GM12865 (cell line): ENCODE results near the gene ST8SIA6.

Experiments used
- DNase-seq: peaks from one replicate; pipeline ENCODE4 v3.0.0; 2010; ENCODE audit warnings: low read depth
- H3K4me3 ChIP-seq: 2 replicates; pipeline ENCODE4 v1.5.1; 2011; ENCODE audit warnings: mild to moderate bottlenecking, low read depth, low read length, control low read depth
- CTCF ChIP-seq: IDR thresholded peaks from 2 replicates; pipeline ENCODE4 v1.5.1; 2011; ENCODE audit warnings: low read length, control low read depth, low read depth, inconsistent platforms; ENCODE audit not compliant: insufficient read depth; ENCODE audit errors: missing control alignments

The ST8SIA6 gene

DNA sequence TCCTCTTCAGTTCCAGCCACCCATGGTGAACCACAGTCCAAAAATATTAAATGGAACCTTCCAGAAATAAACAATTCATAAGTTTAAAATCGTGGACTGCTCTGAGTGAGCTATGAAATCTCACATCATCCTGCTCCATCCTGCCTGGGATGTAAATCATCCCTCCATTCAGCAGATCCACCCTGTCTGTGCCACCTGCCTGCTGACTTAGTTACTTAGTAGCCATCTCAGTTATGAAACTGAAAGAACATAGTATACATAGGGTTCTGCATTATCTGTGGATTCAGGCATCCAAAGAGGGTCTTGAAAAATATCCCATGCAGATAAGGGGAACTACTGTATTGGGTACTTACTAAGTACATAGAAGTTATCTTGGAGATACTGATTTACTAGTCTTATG is 89.0 kb downstream of the ST8SIA6 start:
- TF ChIP-seq CTCF: no peak
- no peak overlapping the region for H3K4me3 ChIP-seq
- DNase-seq: no peak

DNA sequence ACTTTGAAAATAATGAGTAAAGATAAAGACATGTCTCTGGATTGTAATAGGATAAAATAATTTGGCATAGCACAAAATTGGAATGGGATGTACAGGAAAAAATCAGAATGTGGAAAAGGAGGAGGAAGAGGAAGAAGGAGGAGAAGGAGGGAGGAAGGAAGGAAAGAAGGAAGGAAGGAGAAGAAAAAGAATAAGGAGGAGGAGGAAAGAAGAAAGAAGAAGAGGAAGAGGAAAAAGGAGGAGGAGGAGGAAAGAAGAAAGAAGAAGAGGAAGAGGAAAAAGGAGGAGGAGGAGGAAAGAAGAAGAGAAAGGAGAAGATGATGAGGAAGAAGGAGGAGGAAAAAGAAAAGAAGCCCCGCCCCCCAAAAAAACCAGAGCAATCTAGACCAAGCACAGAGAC is 95.9 kb downstream of the ST8SIA6 start:
- no peak for DNase-seq
- TF ChIP-seq CTCF: no peak
- H3K4me3 ChIP-seq: no peak overlapping the region

DNA sequence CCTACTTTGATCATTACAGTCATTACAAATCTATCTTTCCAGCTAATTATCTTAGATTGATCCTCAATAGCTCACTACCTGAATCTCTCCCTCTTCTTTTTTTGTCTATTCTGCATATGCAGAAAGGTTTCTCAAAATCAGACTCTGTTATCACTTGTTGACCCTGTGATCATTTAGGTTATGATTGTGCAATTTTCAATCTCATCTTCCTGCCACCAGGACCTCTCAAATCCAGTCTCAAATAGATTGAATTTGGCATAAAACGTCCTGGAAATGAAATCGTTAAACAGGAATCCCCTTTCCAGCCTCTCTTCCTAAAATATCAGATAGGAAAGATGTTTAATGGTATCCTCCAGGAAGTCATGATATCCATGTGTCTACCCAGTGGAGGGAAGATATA is 96.6 kb downstream of the ST8SIA6 start:
- no peak overlapping the region for H3K4me3 ChIP-seq
- no peak for TF ChIP-seq CTCF

DNA sequence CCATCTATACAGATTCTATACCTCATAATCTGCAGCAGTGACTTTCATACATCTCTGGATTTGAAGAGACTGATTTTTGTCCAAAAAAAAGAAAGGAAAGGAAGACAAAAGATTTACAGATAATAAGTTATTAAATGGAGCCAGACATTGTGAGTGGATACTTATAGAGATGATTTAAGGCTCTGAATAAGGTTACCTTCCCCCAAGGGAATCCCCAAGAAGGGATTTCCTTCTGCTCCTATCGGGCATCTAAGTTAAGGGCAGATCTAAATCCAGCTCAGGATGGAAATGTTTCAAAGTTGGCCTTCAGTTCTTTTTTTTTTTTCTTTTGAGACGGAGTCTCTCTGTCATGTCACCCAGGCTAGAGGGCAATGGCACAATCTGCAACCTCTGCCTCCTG is 97.6 kb downstream of the ST8SIA6 start:
- no peak for TF ChIP-seq CTCF
- no peak overlapping the region for H3K4me3 ChIP-seq
- DNase-seq: no peak

More for the DNA sequence above, 96.6 kb downstream of the ST8SIA6 start:
- DNase-seq: no peak

DNA sequence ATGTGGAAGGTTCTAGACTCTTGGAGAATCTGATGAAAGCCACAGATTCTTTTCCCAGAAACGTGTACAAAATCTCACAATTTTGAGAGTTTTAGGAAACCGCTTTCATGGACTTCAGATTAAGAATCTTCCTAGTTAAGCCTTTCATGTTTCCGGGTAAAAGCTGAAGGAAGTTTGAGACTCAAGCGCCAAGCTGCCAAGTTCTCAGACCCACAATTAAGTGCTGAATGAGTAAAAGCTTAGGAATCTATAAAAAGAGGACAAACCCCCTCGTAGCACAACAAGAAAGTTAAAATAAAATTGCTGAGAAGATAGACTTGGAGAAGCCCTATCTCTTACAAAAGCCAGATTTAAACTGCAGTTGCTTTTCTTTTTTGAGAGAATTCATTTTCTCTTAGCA is 99.6 kb downstream of the ST8SIA6 start:
- H3K4me3 ChIP-seq: no peak overlapping the region
- DNase-seq: no peak
- no peak for TF ChIP-seq CTCF

DNA sequence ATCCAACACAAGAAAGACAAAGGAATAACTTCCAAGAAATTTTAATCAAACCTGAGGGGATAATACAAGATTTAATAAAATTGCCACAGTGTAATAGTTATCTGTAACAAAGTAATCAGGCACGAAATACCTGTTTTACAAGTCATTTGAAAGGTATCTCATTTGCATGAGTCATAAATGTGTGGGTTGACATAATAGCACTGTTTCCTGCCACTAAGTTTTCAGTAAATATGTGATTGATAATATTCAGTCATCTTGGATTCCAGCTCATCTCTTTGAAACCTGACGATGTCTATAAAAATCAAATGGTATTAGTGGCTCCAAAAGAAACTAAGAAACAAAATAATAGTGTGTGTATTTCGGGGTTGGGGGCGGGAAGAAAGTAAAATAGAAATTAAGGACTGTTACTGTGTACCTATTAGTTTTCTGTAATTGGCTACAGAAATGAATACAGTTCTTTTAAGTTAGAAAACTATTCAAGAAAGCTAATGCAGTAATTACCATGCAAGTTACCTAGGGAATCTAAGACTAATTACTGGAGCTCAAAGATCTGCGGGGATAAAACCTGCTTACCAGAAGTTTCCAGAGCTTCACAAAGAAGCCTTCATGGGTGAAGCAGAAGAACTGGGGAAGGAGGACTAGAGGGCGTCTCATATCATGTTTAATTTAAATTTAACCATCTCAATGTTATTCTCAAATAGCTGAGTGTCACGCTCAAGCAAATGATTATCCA is 100.7 kb downstream of the ST8SIA6 start:
- TF ChIP-seq CTCF: no peak
- DNase-seq: no peak
- H3K4me3 ChIP-seq: no peak overlapping the region

GRCh38 chr10:17352583-17352982 is 101.8 kb downstream of the ST8SIA6 start:
- H3K4me3 ChIP-seq: no peak overlapping the region
- TF ChIP-seq CTCF: no peak
- no peak for DNase-seq
